K562 (cell line): ENCODE data around the gene ZNF268. TPM values are rescaled to one million over a fixed set of nuclear protein-coding genes. Genes with fewer than 3 reads are reported as not detected.

Experiments
- ARID4B ChIP-seq: sonication (generic); formaldehyde crosslinking; IDR thresholded peaks from 2 replicates; pipeline ENCODE4 v1.8.0; 2022; ENCODE audit warnings: mild to moderate bottlenecking, missing genetic modification reagents
- BDP1 ChIP-seq: IDR thresholded peaks from 3 replicates; pipeline ENCODE4 v1.6.1; 2011; ENCODE audit not compliant: insufficient read length, insufficient read depth
- DMBX1 ChIP-seq: fragments of 250-450 bp; sonication (Bioruptor Pico); IDR thresholded peaks from 2 replicates; pipeline ENCODE4 v1.8.0; 2022; ENCODE audit warnings: inconsistent platforms, mild to moderate bottlenecking, moderate library complexity, borderline replicate concordance
- GATA2 ChIP-seq: sonication (generic); formaldehyde crosslinking; IDR thresholded peaks from 2 replicates; pipeline ENCODE4 v1.4.0; 2020; ENCODE audit warnings: mild to moderate bottlenecking, missing genetic modification reagents
- HDAC2 ChIP-seq: fragments of 450-650 bp; IDR thresholded peaks from 2 replicates; pipeline ENCODE4 v1.6.1; 2016; ENCODE audit warnings: mild to moderate bottlenecking
- JUN ChIP-seq, 2 experiments: sonication (generic) in 1 of 2; formaldehyde crosslinking in 1 of 2; IDR thresholded peaks; 2 replicates each; pipeline versions ENCODE4 v1.6.1 to v1.8.0; 2012 to 2022; ENCODE audit warnings: borderline replicate concordance in 2 of 2, mild to moderate bottlenecking in 2 of 2, improper control_type of control experiment in 1 of 2, low read depth in 1 of 2, low read length in 1 of 2, missing genetic modification reagents in 1 of 2
- KLF16 ChIP-seq: IDR thresholded peaks from 2 replicates; pipeline ENCODE4 v1.6.1; 2016; ENCODE audit warnings: antibody characterized with exemption
- MCM7 ChIP-seq, 2 experiments: fragments of 450-650 bp; IDR thresholded peaks; 2 replicates each; pipeline ENCODE4 v1.6.1; 2016 to 2018
- PCBP1 ChIP-seq: fragments of 200-400 bp; formaldehyde crosslinking; IDR thresholded peaks from 2 replicates; pipeline ENCODE4 v1.6.1; 2018; ENCODE audit warnings: mild to moderate bottlenecking, low read depth, low read length; ENCODE audit not compliant: poor library complexity, severe bottlenecking
- SPI1 ChIP-seq: IDR thresholded peaks from 2 replicates; pipeline ENCODE4 v1.6.1; 2011; ENCODE audit warnings: low read depth, low read length, control low read depth, borderline replicate concordance
- TCF3 ChIP-seq: sonication (generic); formaldehyde crosslinking; IDR thresholded peaks from 2 replicates; pipeline ENCODE4 v1.4.0; 2020; ENCODE audit warnings: mild to moderate bottlenecking, missing genetic modification reagents
- ZNF239 ChIP-seq: fragments of 250-450 bp; sonication (Bioruptor Pico); IDR thresholded peaks from 2 replicates; pipeline ENCODE4 v1.4.0; 2020; ENCODE audit warnings: mild to moderate bottlenecking
- ZNF398 ChIP-seq: fragments of 250-450 bp; sonication (Bioruptor Pico); IDR thresholded peaks from 2 replicates; pipeline ENCODE4 v1.8.0; 2021; ENCODE audit warnings: moderate library complexity, mild to moderate bottlenecking, inconsistent platforms
- ZNF584 ChIP-seq: fragments of 200-800 bp; sonication (Bioruptor generic); IDR thresholded peaks from 2 replicates; pipeline ENCODE4 v1.6.1; 2016; ENCODE audit warnings: low read depth, mild to moderate bottlenecking, missing genetic modification characterization, missing compliant biosample characterization
- polyA plus RNA-seq, 8 experiments: library from polyadenylated mRNA; depleted of rRNA in 4 of 8; stranded (reverse) in 5 of 8; unstranded in 3 of 8; fragments of >200 nt; fragmentation: Nextera tagmentation in 2 of 8; fragmentation: Illumina TruSeq in 1 of 8; extraction: Ambion mirVana in 2 of 8; extraction: Trizol in 1 of 8; gene quantifications; 2 replicates each; pipeline versions ENCODE4 v1.2.1 to v1.2.3, GENCODE V29; 2011 to 2014; ENCODE audit warnings: inconsistent platforms in 1 of 8, missing spikeins in 1 of 8
- total RNA-seq, 7 experiments: library from RNA; depleted of rRNA in 6 of 7; stranded (reverse); fragments of >200 nt in 6 of 7; fragmentation: Illumina TruSeq in 2 of 7; extraction: Trizol in 2 of 7; gene quantifications; 2 replicates each; pipeline versions ENCODE4 v1.2.1 to v1.2.3, GENCODE V29; 2011 to 2021; ENCODE audit warnings: low replicate concordance in 1 of 7

Gene ZNF268
- total and polyA plus RNA-seq, 9 of the 15 experiments (the other 6 are each of a cell fraction or from before 2014, with no cell fraction given) = 4.8 to 12.0 (median 7.7) TPM

- TF ChIP-seq ARID4B (CRISPR knock-in tag) (no peak), JUN (IDR thresholded peaks at IDR 0.05; ENCODE audit: borderline replicate concordance, low read depth, low read length) (no peak), JUN (CRISPR knock-in tag; IDR thresholded peaks at IDR 0.05; ENCODE audit: borderline replicate concordance) (no peak), DMBX1 (CRISPR knock-in tag) (0 out of 2 replicates have a peak, but pooled peaks have one; percentile 39), ZNF584 (CRISPR knock-in tag) (0 out of 2 replicates have a peak, but pooled peaks have one; percentile 49), ZNF398 (CRISPR knock-in tag) (no peak), SPI1 (no peak), MCM7 (IDR thresholded peaks at IDR 0.05) (no peak), TCF3 (peak; percentile 95), HDAC2 (peak; percentile 98), KLF16 (peak; percentile 53; the same call in 1 of the 2 replicates), GATA2 (CRISPR knock-in tag) (peak; percentile 74), BDP1 (no peak), ZNF239 (CRISPR knock-in tag) (no peak), PCBP1 (no peak)
Measured at GRCh38 chr12:133135747-133136146, 45.5 kb upstream of the ZNF268 start (continued).
